Activated T-cell treated with anti-CD3 and anti-CD28 coated beads, Interleukin-2, amount 50 U/mL, for 72 hours (primary cell): ENCODE measurements around the gene SMPD2. TPM values are rescaled to one million over a fixed set of nuclear protein-coding genes. Genes with fewer than 3 reads are reported as not detected.

Source experiments
- ATAC-seq, 2 donors: fragments of 150-1000 bp; cut with Tn5 transposase; replicated peaks in 1 of 2; 2 replicates each; pipeline ENCODE4 v1.10.0; 2021; ENCODE audit warnings: moderate library complexity in 2 of 2, mild to moderate bottlenecking in 1 of 2
- DNase-seq, 2 donors: peaks; one replicate each; pipeline ENCODE4 v3.0.0; 2021 to 2022; ENCODE audit warnings: mixed read lengths in 1 of 2
- H3K27ac Mint-ChIP-seq: one replicate; pipeline ENCODE4 v1.8.0; 2022; ENCODE audit warnings: mild to moderate bottlenecking, moderate library complexity, mixed read lengths
- H3K27me3 Mint-ChIP-seq: one replicate; pipeline ENCODE4 v1.8.0; 2022; ENCODE audit warnings: low read depth, mixed read lengths
- H3K36me3 Mint-ChIP-seq, 2 donors: one replicate each; pipeline ENCODE4 v1.8.0; 2022; ENCODE audit warnings: mixed read lengths in 2 of 2, mild to moderate bottlenecking in 1 of 2; ENCODE audit not compliant: insufficient read depth in 2 of 2
- H3K4me1 Mint-ChIP-seq: one replicate; pipeline ENCODE4 v1.8.0; 2022; ENCODE audit warnings: low read depth, mixed read lengths
- H3K4me3 Mint-ChIP-seq, 2 donors: one replicate each; pipeline ENCODE4 v1.8.0; 2022; ENCODE audit warnings: mild to moderate bottlenecking in 2 of 2, mixed read lengths in 2 of 2, moderate library complexity in 2 of 2
- H3K9me3 Mint-ChIP-seq, 2 donors: one replicate each; pipeline ENCODE4 v1.8.0; 2022; ENCODE audit warnings: mixed read lengths in 2 of 2
- total RNA-seq, 2 donors: library from RNA; stranded (reverse); gene quantifications; one replicate each; pipeline ENCODE4 v1.2.3, GENCODE V29; 2022

The SMPD2 gene
- total RNA-seq, 2 donors from 2014 or later = 6.7 to 8.8 TPM

GRCh38 chr6:109488001-109488400, 47.5 kb downstream of the SMPD2 start:
- Mint-ChIP-seq H3K4me1 (peaks cover 51% of the 10 kb centered on the region), H3K9me3 (no peaks in the 10 kb centered on the region), H3K27ac (no peak overlapping the region), H3K27me3 (no peaks in the 10 kb centered on the region), H3K36me3 (no peaks in the 10 kb centered on the region), H3K4me3 (no peak overlapping the region)
- no peak for ATAC-seq
- DNase-seq = no peak

- Mint-ChIP-seq H3K27ac (peak overlapping the region; percentile 61), H3K27me3 (no peaks in the 10 kb centered on the region), H3K36me3 (no peaks in the 10 kb centered on the region), H3K9me3 (no peaks in the 10 kb centered on the region), H3K4me1 (peaks cover 42% of the 10 kb centered on the region), H3K4me3 (peak overlapping the region; percentile 65)
- DNase-seq (no peak), ATAC-seq (no peak)
Measured at GRCh38 chr6:109490713-109491112, 50.2 kb downstream of the SMPD2 start.

DNA sequence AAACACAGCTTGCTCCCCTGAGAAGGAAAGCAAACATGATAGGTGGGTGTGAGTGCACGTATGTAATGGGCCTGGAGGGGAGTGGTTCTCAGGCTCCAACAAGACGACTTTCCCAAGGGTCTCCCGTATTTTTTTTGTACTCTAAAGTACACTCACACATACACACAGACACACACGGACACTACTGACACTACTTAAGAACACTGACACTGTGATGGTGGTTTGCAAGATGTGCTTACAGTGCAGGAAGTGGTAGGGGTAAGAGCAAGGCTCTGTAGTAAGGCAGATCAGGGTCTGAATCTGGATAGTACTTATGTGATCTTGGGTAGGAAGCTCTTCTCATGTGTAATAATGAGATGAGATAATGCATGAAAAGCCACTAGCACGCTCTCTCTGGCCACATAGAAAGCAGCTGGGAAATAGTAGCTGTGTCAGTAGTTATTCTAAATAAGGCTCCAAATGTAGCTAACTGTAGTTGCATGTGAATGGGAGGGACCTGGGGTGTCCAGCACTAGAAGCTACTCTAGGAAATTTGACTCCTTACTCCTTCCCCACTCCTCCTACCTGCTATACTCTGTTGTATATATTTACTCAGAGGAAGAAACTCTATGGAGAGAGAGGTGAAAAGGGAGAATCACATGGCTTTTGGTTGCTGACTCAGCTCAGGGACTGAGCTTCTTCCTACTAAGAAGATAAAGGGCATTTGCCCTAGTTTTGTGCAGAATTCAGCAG, 50.8 kb downstream of the SMPD2 start:
- H3K4me1 Mint-ChIP-seq = peaks cover 42% of the 10 kb centered on the region
- H3K27me3 Mint-ChIP-seq = no peaks in the 10 kb centered on the region
- peak; percentile 99 for ATAC-seq
- peak overlapping the region; percentile 65 for H3K4me3 Mint-ChIP-seq
- peak; percentile 34 to 47 for DNase-seq
- H3K36me3 Mint-ChIP-seq = no peaks in the 10 kb centered on the region
- H3K27ac Mint-ChIP-seq = peak overlapping the region; percentile 61
- H3K9me3 Mint-ChIP-seq = no peaks in the 10 kb centered on the region

Other genes with a start within 250 kb of the SMPD2 start
- 100 to 1,000 TPM; 164 to 215 TPM for gene CD164, start 58.3 kb upstream of the SMPD2 start, total RNA-seq
- gene PPIL6, start 96 bp upstream of the SMPD2 start, total RNA-seq = under 1 TPM; 0.17 to 0.56 TPM
- gene MICAL1, start 15.0 kb downstream of the SMPD2 start, total RNA-seq = 10 to 100 TPM; 70.4 to 76.7 TPM
- gene ZBTB24, start 42.5 kb downstream of the SMPD2 start, total RNA-seq = 10 to 100 TPM; 14.2 to 15.9 TPM